KMS-11 (cell line): Measurements from ENCODE around the gene FCRL6.

Experiments used
- H2AFZ ChIP-seq: fragments of 200-600 bp; sonication (generic); 2 replicates; pipeline ENCODE4 v1.6.1; 2016; ENCODE audit warnings: antibody characterized with exemption, mixed run types, low read depth
- H3K27ac ChIP-seq: fragments of 200-600 bp; sonication (generic); 2 replicates; pipeline ENCODE4 v1.6.1; 2016; ENCODE audit warnings: mild to moderate bottlenecking, mixed run types
- H3K27me3 ChIP-seq: fragments of 200-600 bp; sonication (generic); 2 replicates; pipeline ENCODE4 v1.6.1; 2017; ENCODE audit warnings: mild to moderate bottlenecking, low read depth, mixed run types, moderate library complexity; ENCODE audit not compliant: insufficient read depth
- H3K36me3 ChIP-seq: fragments of 200-600 bp; sonication (generic); 2 replicates; pipeline ENCODE4 v1.6.1; 2017; ENCODE audit warnings: mild to moderate bottlenecking, mixed run types; ENCODE audit not compliant: insufficient read depth
- H3K4me1 ChIP-seq: fragments of 200-600 bp; sonication (generic); 2 replicates; pipeline ENCODE4 v1.6.1; 2016; ENCODE audit warnings: mild to moderate bottlenecking, low read depth, mixed run types; ENCODE audit not compliant: poor library complexity, severe bottlenecking
- H3K4me2 ChIP-seq: fragments of 200-600 bp; sonication (generic); 2 replicates; pipeline ENCODE4 v1.7.0; 2016; ENCODE audit warnings: mild to moderate bottlenecking, mixed run types
- H3K4me3 ChIP-seq: fragments of 200-600 bp; sonication (generic); IDR thresholded peaks from 2 replicates; pipeline ENCODE4 v1.6.1; 2017; ENCODE audit warnings: low read depth, low read length, mixed read lengths; ENCODE audit not compliant: insufficient read depth
- H3K79me2 ChIP-seq: fragments of 200-600 bp; sonication (generic); 2 replicates; pipeline ENCODE4 v1.6.1; 2016; ENCODE audit warnings: low read depth, mixed run types; ENCODE audit not compliant: insufficient read depth
- H3K9ac ChIP-seq: fragments of 200-600 bp; sonication (generic); 2 replicates; pipeline ENCODE4 v1.6.1; 2016; ENCODE audit warnings: mild to moderate bottlenecking, mixed run types
- H4K20me1 ChIP-seq: fragments of 200-600 bp; sonication (generic); 2 replicates; pipeline ENCODE4 v1.6.1; 2016; ENCODE audit warnings: mild to moderate bottlenecking, mixed run types; ENCODE audit not compliant: insufficient read depth
- TF ChIP-seq, protein P1 (sequence below): fragments of 200-600 bp; sonication (generic); conservative IDR thresholded peaks from 2 replicates; pipeline ENCODE4 v1.6.1; 2017; ENCODE audit warnings: low read depth, mild to moderate bottlenecking, antibody characterized with exemption, low read length, moderate library complexity, mixed read lengths

FCRL6 gene

DNA sequence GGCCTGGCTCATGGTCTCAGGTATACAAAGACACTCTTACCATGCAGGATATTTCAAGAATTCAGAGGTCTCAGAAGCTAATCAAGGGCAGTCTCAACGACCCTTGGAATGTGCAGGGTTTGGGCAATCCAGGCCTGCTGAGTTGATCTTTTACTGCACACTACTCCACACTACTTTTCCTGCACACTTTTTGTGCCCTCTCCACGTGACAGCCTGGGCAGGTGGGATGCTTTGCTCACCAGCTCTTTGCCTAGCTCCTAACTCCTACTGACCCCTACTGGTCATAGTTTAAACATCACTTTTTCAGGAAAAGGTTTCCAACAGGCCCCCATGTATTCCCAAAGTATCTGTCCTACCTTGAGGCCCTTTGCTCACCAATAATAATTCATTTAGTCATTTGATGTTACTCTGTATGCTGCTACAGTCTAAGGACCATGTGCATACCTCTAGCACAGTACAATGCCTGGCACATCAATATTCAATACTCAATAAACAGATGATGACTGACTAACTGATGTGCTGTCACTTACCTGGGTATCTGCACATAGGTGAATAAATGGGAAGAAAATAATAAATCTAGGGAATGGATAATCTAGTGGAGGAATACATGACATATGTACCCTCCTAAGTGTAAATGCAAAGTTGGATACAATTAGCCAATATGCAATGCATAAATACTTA lies 11.8 kb upstream of the FCRL6 start:
- Histone ChIP-seq H3K27me3 (no peaks in the 10 kb centered on the region), H3K27ac (no peak overlapping the region), H3K4me2 (no peak overlapping the region), H3K36me3 (no peaks in the 10 kb centered on the region), H4K20me1 (no peaks in the 10 kb centered on the region), H3K4me3 (no peak overlapping the region), H2AFZ (no peak overlapping the region), H3K4me1 (no peaks in the 10 kb centered on the region), H3K9ac (no peak overlapping the region), H3K79me2 (no peaks in the 10 kb centered on the region)
- TF ChIP-seq, protein P1, sequence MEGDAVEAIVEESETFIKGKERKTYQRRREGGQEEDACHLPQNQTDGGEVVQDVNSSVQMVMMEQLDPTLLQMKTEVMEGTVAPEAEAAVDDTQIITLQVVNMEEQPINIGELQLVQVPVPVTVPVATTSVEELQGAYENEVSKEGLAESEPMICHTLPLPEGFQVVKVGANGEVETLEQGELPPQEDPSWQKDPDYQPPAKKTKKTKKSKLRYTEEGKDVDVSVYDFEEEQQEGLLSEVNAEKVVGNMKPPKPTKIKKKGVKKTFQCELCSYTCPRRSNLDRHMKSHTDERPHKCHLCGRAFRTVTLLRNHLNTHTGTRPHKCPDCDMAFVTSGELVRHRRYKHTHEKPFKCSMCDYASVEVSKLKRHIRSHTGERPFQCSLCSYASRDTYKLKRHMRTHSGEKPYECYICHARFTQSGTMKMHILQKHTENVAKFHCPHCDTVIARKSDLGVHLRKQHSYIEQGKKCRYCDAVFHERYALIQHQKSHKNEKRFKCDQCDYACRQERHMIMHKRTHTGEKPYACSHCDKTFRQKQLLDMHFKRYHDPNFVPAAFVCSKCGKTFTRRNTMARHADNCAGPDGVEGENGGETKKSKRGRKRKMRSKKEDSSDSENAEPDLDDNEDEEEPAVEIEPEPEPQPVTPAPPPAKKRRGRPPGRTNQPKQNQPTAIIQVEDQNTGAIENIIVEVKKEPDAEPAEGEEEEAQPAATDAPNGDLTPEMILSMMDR, result peak; percentile 99

DNA sequence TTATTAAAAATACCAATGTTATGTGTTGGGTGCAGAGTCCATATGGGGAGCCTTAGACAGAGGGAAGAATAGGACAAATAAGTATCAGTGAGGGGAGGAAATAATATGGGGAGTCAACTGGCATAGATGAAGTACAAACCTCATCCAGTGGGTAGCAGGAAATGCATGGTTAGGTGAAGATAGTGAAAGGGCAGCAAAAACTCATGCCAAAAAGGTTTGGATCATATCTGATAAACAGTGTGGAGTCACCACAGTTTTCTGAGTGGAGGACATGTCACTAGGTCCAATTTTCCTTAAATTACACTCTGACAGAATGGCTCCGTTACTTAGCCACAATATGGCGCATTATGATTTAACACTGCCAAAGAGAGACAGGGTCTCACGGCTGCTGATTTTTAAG lies 11.1 kb upstream of the FCRL6 start:
- H3K27me3 ChIP-seq, result no peaks in the 10 kb centered on the region

DNA sequence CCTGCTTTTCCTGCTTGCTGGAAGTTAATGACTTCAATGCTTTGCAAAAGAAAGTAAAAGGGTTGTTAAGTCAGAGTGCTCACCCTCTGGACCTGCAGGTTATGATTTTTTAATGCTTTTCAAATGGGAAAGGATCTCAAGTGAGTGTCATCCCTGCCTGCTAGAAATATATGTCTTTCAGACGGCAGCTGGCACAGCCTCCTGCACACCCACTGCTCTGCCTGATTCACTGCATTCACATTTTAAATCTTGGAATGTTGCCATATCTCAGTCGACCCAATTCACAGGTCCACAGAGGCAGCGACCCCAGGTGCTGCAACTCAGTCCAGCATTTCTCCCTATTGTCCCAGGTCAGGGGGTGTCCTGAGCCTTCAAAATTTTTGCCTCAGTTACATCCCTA lies 10.7 kb upstream of the FCRL6 start:
- Histone ChIP-seq H3K79me2 (no peaks in the 10 kb centered on the region), H4K20me1 (no peaks in the 10 kb centered on the region), H3K36me3 (no peaks in the 10 kb centered on the region), H2AFZ (no peak overlapping the region), H3K27me3 (no peaks in the 10 kb centered on the region), H3K4me1 (no peaks in the 10 kb centered on the region), H3K4me2 (no peak overlapping the region), H3K27ac (no peak overlapping the region), H3K4me3 (no peak overlapping the region), H3K9ac (no peak overlapping the region)
- TF ChIP-seq, protein P1, result no peak

More for the DNA sequence above, 11.1 kb upstream of the FCRL6 start:
- no peak overlapping the region for H3K4me3 ChIP-seq
- H3K27ac ChIP-seq, result no peak overlapping the region
- TF ChIP-seq, protein P1, result no peak
- H3K36me3 ChIP-seq, result no peaks in the 10 kb centered on the region
- H3K9ac ChIP-seq, result no peak overlapping the region
- H3K4me2 ChIP-seq, result no peak overlapping the region
- no peaks in the 10 kb centered on the region for H4K20me1 ChIP-seq
- no peaks in the 10 kb centered on the region for H3K4me1 ChIP-seq
- no peak overlapping the region for H2AFZ ChIP-seq
- no peaks in the 10 kb centered on the region for H3K79me2 ChIP-seq

DNA sequence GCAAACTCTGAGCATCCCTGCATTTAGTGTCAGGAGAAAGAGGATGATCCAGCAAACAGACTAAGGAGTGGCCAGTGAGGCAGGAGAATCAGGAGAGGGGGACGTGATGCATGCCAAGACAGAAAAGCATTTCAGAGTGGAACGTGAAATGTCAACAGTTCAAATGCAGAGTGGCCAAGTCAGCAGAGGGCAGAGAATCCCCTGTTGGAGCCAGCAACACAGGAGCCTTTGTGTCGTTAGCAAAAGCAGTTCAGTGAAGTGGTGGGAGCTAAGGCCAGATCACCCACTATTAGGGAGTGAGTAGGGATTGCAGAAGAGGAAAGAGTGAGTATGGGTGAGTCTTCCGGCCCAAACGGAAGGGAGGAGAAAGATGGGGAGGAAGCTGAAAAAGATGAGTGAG lies 6.6 kb upstream of the FCRL6 start:
- TF ChIP-seq, protein P1, result no peak
- no peak overlapping the region for H2AFZ ChIP-seq
- no peaks in the 10 kb centered on the region; the same call in 1 of the 2 replicates for H3K27me3 ChIP-seq

More for the DNA sequence above, 6.6 kb upstream of the FCRL6 start:
- H3K36me3 ChIP-seq, result no peaks in the 10 kb centered on the region
- H3K4me2 ChIP-seq, result no peak overlapping the region
- H3K79me2 ChIP-seq, result no peaks in the 10 kb centered on the region
- H3K4me3 ChIP-seq, result no peak overlapping the region
- peaks cover 17% of the 10 kb centered on the region for H3K4me1 ChIP-seq
- no peak overlapping the region for H3K9ac ChIP-seq
- no peaks in the 10 kb centered on the region for H4K20me1 ChIP-seq
- H3K27ac ChIP-seq, result no peak overlapping the region
